GM12864 (cell line): ENCODE results near the gene LINC01488.

Source experiments
- DNase-seq: peaks from one replicate; pipeline ENCODE4 v3.0.0-alpha.2; 2011; ENCODE audit warnings: low read depth
- H3K4me3 ChIP-seq: 2 replicates; pipeline ENCODE4 v1.5.1; 2011; ENCODE audit warnings: mild to moderate bottlenecking, low read depth, low read length, control low read depth
- CTCF ChIP-seq: IDR thresholded peaks from 2 replicates; pipeline ENCODE4 v1.5.1; 2011; ENCODE audit warnings: low read depth, mild to moderate bottlenecking, moderate library complexity, low read length, control low read depth, inconsistent platforms; ENCODE audit errors: missing control alignments

LINC01488 gene

GRCh38 chr11:69479591-69480271, 1.7 kb upstream of the LINC01488 start:
- no peak for TF ChIP-seq CTCF
- no peak overlapping the region for H3K4me3 ChIP-seq
- DNase-seq, result no peak

- H3K4me3 ChIP-seq, result no peak overlapping the region
Measured at GRCh38 chr11:69480547-69481392, 693 bp upstream of the LINC01488 start.

GRCh38 chr11:69482322-69482721, 859 bp downstream of the LINC01488 start:
- DNase-seq, result no peak
- H3K4me3 ChIP-seq, result no peak overlapping the region
- TF ChIP-seq CTCF, result no peak

More at GRCh38 chr11:69480547-69481392, 693 bp upstream of the LINC01488 start:
- no peak for DNase-seq
- TF ChIP-seq CTCF, result no peak

GRCh38 chr11:69483170-69483569, 1.7 kb downstream of the LINC01488 start:
- no peak overlapping the region for H3K4me3 ChIP-seq
- TF ChIP-seq CTCF, result no peak
- no peak for DNase-seq

- no peak for DNase-seq
- TF ChIP-seq CTCF, result no peak
- H3K4me3 ChIP-seq, result no peak overlapping the region
Measured at GRCh38 chr11:69483691-69484426, 2.4 kb downstream of the LINC01488 start.

GRCh38 chr11:69484427-69485259, 3.2 kb downstream of the LINC01488 start:
- no peak overlapping the region for H3K4me3 ChIP-seq
- no peak for TF ChIP-seq CTCF
- no peak for DNase-seq
